Duodenal mucosa (tissue), 2 donors: ENCODE measurements around the gene CDC14B.

ENCODE experiments used
- H3K27ac ChIP-seq: one replicate; pipeline ENCODE4 v1.7.0; 2013; ENCODE audit warnings: low read depth, low read length
- H3K27me3 ChIP-seq, 2 donors: one replicate each; pipeline ENCODE4 v1.7.0; 2013; ENCODE audit warnings: low read length in 2 of 2, control low read depth in 1 of 2; ENCODE audit not compliant: insufficient read depth in 2 of 2, control insufficient read depth in 1 of 2
- H3K36me3 ChIP-seq, 2 donors: one replicate each; pipeline ENCODE4 v1.7.0; 2013; ENCODE audit warnings: low read length in 2 of 2, control low read depth in 1 of 2; ENCODE audit not compliant: insufficient read depth in 2 of 2, control insufficient read depth in 1 of 2
- H3K4me1 ChIP-seq, 2 donors: one replicate each; pipeline ENCODE4 v1.7.0; 2013; ENCODE audit warnings: low read length in 2 of 2, control low read depth in 1 of 2; ENCODE audit not compliant: insufficient read depth in 2 of 2, control insufficient read depth in 1 of 2
- H3K4me3 ChIP-seq, 2 donors: one replicate each; pipeline ENCODE4 v1.7.0; 2013; ENCODE audit warnings: low read length in 2 of 2, low read depth in 1 of 2
- H3K9ac ChIP-seq, 2 donors: one replicate each; pipeline ENCODE4 v1.7.0; 2013; ENCODE audit warnings: low read length in 2 of 2, low read depth in 1 of 2
- H3K9me3 ChIP-seq, 2 donors: one replicate each; pipeline ENCODE4 v1.7.0; 2013; ENCODE audit warnings: low read length in 2 of 2, control low read depth in 1 of 2; ENCODE audit not compliant: control insufficient read depth in 1 of 2

Gene CDC14B

DNA sequence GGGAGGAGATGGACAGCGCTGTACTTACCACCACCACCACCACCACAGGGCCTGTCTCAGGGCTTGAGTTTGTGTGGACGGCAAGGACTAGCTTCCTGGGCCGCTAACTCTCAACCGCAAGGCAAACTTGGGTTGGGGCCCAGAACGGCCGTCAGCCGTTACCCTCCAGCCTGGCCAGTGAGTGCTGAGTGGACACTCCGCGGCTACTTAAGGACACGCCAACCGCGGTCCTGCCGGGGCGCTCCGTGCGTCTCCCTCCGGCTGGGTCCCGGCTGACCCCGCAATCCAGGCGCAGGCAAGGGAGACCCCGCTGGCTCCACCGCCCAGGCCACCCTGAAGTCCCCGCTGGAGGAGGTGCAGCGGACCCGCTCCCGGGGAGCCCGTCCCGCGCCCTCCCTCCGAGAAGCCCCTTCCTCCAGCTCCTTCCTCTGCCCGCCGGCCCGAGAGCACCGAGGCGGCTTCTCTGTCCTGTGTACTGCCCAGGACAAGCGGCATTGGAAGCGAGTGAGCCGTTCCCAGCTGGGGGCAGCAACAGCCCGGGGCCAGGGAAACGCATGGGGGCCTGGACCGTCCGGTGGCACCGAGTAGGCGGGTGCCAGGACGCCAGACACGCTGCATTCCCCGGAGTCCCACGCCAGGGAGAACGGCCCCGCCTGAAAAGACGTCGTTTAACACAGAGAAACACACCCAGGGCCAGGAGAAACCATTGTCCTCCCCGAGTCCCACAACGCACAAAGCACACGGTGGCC lies 123.1 kb downstream of the CDC14B start:
- H3K4me1 ChIP-seq = no peaks in the 10 kb centered on the region
- no peaks in the 10 kb centered on the region for H3K9me3 ChIP-seq
- no peak overlapping the region for H3K9ac ChIP-seq
- H3K36me3 ChIP-seq = peaks cover 3 to 8% of the 10 kb centered on the region in 2 donors
- H3K4me3 ChIP-seq = no peak overlapping the region
- H3K27me3 ChIP-seq = no peaks in the 10 kb centered on the region
- H3K27ac ChIP-seq = no peak overlapping the region

DNA sequence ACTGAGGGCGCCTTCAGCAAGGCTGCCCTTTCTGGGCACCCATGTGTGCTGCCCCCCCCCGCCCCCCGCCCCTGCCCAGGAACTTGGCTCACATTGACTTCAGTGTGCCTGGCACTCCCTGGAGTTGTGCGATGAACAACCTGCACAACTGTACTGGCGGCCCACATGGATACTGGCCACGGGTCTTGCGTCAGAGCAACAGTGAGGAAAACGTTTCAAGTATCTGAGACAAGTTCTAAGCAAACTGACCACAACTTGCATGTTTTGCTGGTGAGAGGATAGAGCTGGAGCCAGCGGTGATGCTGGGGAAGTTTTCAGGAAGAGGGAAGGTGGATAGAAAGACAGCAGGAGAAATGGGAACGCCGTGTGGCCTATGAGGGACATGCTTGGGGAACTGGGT lies 124.3 kb downstream of the CDC14B start:
- Histone ChIP-seq H3K9ac (no peak overlapping the region), H3K27ac (no peak overlapping the region)

DNA sequence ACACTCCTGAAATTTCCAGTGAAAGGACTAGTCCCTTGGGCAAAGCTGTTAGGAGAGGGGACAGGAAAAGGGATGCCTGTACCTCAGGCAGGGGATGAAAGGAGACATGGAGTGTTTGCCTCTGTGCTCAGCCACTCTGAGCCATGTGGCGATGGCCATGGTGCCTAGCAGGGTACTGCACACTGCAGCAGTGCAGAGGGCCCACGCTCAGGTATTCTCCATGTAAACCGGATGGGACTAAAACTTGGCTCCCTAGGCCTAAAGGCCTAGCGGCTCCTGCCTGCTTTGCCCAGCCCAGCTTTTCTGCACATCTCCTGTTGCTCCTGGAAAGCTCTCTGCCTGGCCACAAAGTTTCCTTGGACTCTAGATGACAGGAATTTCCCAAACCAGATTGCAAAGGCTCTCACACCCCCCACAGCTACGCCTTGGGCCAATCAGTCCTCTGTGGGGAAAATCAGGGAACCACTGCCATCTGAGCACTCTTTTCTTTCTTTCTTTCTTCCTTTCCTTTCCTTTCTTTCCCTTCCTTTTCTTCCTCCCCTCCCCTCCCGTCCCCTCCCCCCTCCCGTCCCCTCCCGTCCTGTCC lies 125.3 kb downstream of the CDC14B start:
- Histone ChIP-seq H3K9ac (no peak overlapping the region), H3K9me3 (no peaks in the 10 kb centered on the region), H3K27me3 (no peaks in the 10 kb centered on the region), H3K4me1 (no peaks in the 10 kb centered on the region), H3K27ac (no peak overlapping the region), H3K4me3 (no peak overlapping the region), H3K36me3 (peaks cover 10 to 25% of the 10 kb centered on the region in 2 donors)

More for the DNA sequence above, 124.3 kb downstream of the CDC14B start:
- peaks cover 6 to 16% of the 10 kb centered on the region in 2 donors for H3K36me3 ChIP-seq
- no peaks in the 10 kb centered on the region for H3K4me1 ChIP-seq
- H3K9me3 ChIP-seq = no peaks in the 10 kb centered on the region
- H3K4me3 ChIP-seq = no peak overlapping the region
- no peaks in the 10 kb centered on the region for H3K27me3 ChIP-seq

DNA sequence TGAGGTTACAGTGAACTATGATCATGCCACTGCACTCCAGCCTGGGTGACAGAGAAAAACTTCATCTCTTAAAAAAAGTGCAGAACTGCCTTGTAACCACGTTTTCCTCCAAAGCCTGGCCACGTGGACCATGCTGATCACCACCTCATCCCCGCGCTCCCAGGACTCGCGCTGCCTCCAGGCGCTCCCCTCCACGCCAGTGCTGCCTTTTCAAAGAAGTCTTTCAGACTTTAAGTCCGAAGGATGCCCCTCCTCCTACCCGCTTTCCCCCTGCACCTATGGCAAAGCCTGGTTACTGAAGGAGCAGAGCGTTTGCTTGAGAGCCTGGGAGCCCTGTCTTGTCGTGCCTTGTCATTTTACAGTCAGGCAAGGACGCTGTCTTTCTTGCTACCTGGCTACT lies 125.9 kb downstream of the CDC14B start:
- Histone ChIP-seq H3K27me3 (no peaks in the 10 kb centered on the region), H3K9ac (no peak overlapping the region)

DNA sequence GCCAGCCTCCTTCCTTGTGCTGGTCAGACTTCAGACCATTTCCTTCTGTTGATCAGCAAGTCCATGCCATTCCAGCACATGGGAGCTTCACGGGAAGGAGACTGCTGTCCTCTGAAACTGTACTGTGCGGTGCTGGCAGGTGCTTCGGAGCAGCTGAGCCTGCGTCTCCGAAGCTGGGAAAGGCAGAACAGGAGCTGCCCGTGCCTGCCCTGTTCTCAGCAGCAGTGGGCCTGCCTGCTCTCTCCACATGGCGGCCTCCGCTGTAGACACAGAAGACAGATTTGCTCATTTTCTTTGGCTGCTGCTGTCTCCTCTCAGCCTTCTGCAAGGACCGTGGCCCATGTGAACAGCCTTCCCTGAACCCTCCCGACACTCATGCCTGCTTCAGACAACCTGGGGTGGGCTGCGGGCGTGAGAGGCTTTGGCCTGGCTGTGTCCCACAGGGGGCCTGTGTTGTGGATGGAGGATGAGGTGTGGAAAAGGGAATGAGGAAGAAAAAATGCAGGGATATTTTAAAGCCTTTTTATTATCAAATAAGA lies 126.6 kb downstream of the CDC14B start:
- Histone ChIP-seq H3K9ac (no peak overlapping the region), H3K36me3 (peaks cover 10 to 37% of the 10 kb centered on the region in 2 donors), H3K27ac (no peak overlapping the region)

More for the DNA sequence above, 125.9 kb downstream of the CDC14B start:
- H3K9me3 ChIP-seq = no peaks in the 10 kb centered on the region
- H3K4me3 ChIP-seq = no peak overlapping the region
- H3K27ac ChIP-seq = no peak overlapping the region
- H3K4me1 ChIP-seq = no peaks in the 10 kb centered on the region
- H3K36me3 ChIP-seq = peaks cover 10 to 30% of the 10 kb centered on the region in 2 donors

DNA sequence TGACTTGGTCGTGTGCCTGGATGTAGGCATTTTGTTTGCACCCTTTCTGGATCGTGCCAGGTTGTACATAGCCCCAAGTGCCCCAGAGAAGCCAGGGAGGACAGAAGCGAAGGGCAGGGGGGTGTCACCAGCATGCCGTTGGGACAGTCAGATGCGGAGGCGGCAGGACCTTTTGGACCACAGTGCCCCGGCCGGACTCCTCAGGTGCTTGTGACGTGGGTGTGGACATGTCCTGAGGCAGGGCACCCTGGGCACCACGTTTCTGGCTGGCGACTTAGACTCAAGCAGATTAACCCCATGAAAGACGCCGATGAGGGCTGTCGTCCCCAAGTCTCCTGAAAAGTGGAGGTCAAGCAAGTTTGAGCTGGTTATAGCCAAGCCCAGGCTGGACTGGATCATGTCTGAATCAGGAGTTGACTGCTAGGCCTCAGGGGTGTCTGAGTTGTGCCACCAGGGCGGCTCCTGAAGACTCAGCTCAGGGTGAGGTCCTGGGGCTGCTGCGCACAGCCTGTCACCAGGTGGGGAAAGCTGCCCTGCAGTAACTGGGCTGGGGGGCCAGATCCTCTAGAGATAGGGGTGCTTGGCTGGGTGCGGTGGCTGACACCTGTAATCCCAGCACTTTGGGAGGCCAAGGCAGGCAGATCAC lies 127.6 kb downstream of the CDC14B start:
- Histone ChIP-seq H3K36me3 (peaks cover 10 to 37% of the 10 kb centered on the region in 2 donors), H3K4me3 (no peak overlapping the region), H3K4me1 (peaks cover 0 to under 1% of the 10 kb centered on the region in 2 donors), H3K27ac (no peak overlapping the region), H3K9ac (no peak overlapping the region), H3K27me3 (no peaks in the 10 kb centered on the region), H3K9me3 (no peaks in the 10 kb centered on the region)

More for the DNA sequence above, 126.6 kb downstream of the CDC14B start:
- Histone ChIP-seq H3K9me3 (no peaks in the 10 kb centered on the region), H3K4me1 (no peaks in the 10 kb centered on the region), H3K27me3 (no peaks in the 10 kb centered on the region), H3K4me3 (no peak overlapping the region)

DNA sequence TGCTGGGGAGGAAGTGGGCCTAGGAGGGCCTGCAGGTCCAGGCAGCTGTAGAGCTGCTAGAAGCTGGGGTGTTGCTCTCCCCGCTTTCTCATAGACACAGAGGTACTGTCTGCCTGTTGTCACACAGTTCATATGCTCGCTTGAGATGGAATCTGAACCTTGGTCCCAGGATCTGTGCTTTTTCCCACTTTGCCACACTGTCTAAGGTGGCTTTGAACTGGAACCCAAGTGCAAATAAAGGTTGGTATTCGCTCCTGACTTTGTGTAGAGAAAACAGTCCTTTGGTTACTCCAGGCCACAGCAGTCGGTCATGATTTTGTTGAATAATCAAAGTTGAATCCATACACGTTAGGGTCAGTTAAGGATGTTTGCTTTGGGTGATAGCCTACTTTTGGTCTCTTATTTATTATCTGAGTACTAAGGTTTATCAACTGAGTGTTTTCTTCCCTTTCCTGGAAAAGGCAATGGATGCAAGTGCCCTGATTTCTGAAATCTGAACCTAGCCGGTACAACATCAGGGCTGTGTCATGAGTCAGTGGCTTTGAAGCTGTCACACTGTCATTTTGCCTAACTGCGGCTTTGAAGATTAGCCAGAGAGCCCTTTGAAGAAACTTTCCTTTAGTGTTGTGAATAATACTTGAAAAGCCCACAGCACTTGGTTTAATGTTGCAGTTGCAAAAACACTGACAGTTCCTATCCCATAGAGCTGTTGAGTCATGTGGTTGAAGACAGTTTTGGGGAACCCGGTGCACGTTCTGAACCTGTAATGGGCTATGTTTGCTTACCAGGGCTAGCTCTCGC lies 128.4 kb downstream of the CDC14B start:
- Histone ChIP-seq H3K36me3 (peaks cover 10 to 37% of the 10 kb centered on the region in 2 donors), H3K27ac (no peak overlapping the region), H3K4me3 (no peak overlapping the region), H3K9ac (no peak overlapping the region), H3K4me1 (peaks cover 0 to 5% of the 10 kb centered on the region in 2 donors), H3K27me3 (no peaks in the 10 kb centered on the region), H3K9me3 (no peaks in the 10 kb centered on the region)

DNA sequence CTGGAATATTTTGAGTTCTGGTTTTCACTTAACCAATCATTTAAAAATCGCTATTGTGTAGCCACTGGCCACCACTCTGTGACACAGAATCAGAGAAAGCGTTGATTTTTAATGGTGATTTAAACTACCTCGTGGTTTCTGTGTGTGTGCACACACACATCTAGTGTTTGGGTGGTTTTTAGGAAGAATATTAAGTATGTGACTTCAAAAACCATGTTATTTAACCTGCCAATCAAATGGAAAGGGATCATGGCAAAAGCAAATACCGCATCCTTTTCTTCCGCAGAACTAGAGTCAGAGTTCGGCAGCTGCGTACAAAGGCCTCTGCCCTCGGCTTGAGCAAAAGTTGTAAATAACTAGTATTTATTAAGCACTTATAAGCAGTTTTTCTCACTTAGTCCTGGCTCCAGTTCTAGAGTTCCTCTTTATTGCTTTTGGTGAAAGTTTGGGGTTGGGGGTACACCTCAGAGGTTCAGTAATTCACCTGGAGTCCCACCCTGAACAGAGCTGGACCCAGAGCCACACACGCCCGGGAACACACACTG lies 129.0 kb downstream of the CDC14B start:
- Histone ChIP-seq H3K36me3 (peaks cover 10 to 37% of the 10 kb centered on the region in 2 donors), H3K9me3 (no peaks in the 10 kb centered on the region), H3K27me3 (no peaks in the 10 kb centered on the region), H3K9ac (no peak overlapping the region), H3K4me3 (no peak overlapping the region), H3K27ac (no peak overlapping the region), H3K4me1 (peaks cover 0 to 5% of the 10 kb centered on the region in 2 donors)

DNA sequence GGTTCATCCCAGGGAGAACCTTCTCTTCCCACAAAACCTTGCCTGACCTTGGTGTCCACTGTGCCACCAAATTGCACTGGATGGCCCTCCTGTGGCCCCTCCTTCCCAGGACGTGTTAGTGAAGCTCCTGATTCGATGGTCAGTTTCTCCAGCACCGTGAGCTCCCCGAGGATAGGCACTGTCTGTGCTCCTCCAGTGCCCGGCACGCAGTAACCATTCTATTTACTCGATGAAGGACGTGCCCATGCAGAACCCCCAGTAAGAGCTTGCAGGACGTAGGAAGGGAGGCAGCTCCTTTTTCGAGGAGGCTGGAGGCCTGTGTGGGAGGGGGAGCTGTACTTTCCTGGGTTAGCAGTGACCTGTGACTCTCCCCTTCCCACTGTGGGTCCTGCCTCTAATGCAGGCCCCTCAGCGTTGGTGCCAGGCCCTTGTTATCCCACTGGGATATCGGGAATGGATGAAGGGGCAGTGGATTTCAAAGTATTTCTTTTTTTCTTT lies 130.1 kb downstream of the CDC14B start:
- peaks cover 0 to 5% of the 10 kb centered on the region in 2 donors for H3K4me1 ChIP-seq
- H3K27me3 ChIP-seq = no peaks in the 10 kb centered on the region
- no peak overlapping the region for H3K4me3 ChIP-seq
- peaks cover 10 to 45% of the 10 kb centered on the region in 2 donors for H3K36me3 ChIP-seq
- H3K9ac ChIP-seq = no peak overlapping the region
- H3K9me3 ChIP-seq = no peaks in the 10 kb centered on the region
- no peak overlapping the region for H3K27ac ChIP-seq
